Brain pericyte (primary cell): ENCODE results near the gene DLX3.

ENCODE experiments used
- DNase-seq: peaks from one replicate; pipeline ENCODE4 v3.0.0-alpha.2; 2012; ENCODE audit warnings: low read depth, low spot score

DLX3 gene

GRCh38 chr17:50024808-50025207 lies 29.8 kb upstream of the DLX3 start:
- no peak for DNase-seq

- DNase-seq, result no peak
These were observed 28.5 kb upstream of the DLX3 start for GRCh38 chr17:50023520-50023919.

GRCh38 chr17:50022463-50023130 lies 27.6 kb upstream of the DLX3 start:
- DNase-seq, result no peak

GRCh38 chr17:50021681-50022370 lies 26.8 kb upstream of the DLX3 start:
- DNase-seq, result no peak

- DNase-seq, result no peak
These were observed 26.0 kb upstream of the DLX3 start for GRCh38 chr17:50020841-50021599.

- no peak for DNase-seq
These were observed 23.9 kb upstream of the DLX3 start for GRCh38 chr17:50018909-50019308.

GRCh38 chr17:50015146-50015545 lies 20.1 kb upstream of the DLX3 start:
- DNase-seq, result no peak

- DNase-seq, result no peak
These were observed 19.6 kb upstream of the DLX3 start for GRCh38 chr17:50014471-50015088.

GRCh38 chr17:50013079-50013478 lies 18.1 kb upstream of the DLX3 start:
- DNase-seq, result no peak

GRCh38 chr17:50009282-50009681 lies 14.3 kb upstream of the DLX3 start:
- no peak for DNase-seq

GRCh38 chr17:50003911-50004310 lies 8.9 kb upstream of the DLX3 start:
- no peak for DNase-seq

GRCh38 chr17:49998836-49999511 lies 4.0 kb upstream of the DLX3 start:
- DNase-seq, result no peak

- DNase-seq, result no peak
These were observed 3.0 kb upstream of the DLX3 start for GRCh38 chr17:49997773-49998703.

GRCh38 chr17:49997301-49997650 lies 2.3 kb upstream of the DLX3 start:
- DNase-seq, result no peak

- DNase-seq, result no peak
These were observed 1.7 kb upstream of the DLX3 start for GRCh38 chr17:49996495-49997300.

GRCh38 chr17:49996121-49996494 lies 1.1 kb upstream of the DLX3 start:
- no peak for DNase-seq

GRCh38 chr17:49994085-49995054 lies 654 bp downstream of the DLX3 start:
- DNase-seq, result no peak

- no peak for DNase-seq
These were observed 1.5 kb downstream of the DLX3 start for GRCh38 chr17:49993423-49994060.
